Dedifferentiated amniotic fluid mesenchymal stem cell (primary cell): ENCODE measurements around the gene GHRHR.
A peak's percentile ranks its signal among the peaks of the same experiment; 100 is the strongest.

Source experiments
- DNase-seq: peaks from one replicate; pipeline ENCODE4 v3.0.0-alpha.2; 2016; ENCODE audit errors: extremely low spot score

The GHRHR gene

GRCh38 chr7:30928254-30928872 is 35.4 kb upstream of the GHRHR start:
- DNase-seq, result no peak

GRCh38 chr7:30929686-30930085 is 34.1 kb upstream of the GHRHR start:
- DNase-seq, result no peak

- DNase-seq, result no peak
These were observed 33.1 kb upstream of the GHRHR start for GRCh38 chr7:30930621-30931020.

GRCh38 chr7:30931161-30931928 is 32.4 kb upstream of the GHRHR start:
- no peak for DNase-seq

GRCh38 chr7:30931929-30932540 is 31.7 kb upstream of the GHRHR start:
- no peak for DNase-seq

- no peak for DNase-seq
These were observed 31.2 kb upstream of the GHRHR start for GRCh38 chr7:30932562-30932961.

- no peak for DNase-seq
These were observed 30.4 kb upstream of the GHRHR start for GRCh38 chr7:30933124-30933974.

- DNase-seq, result no peak
These were observed 29.5 kb upstream of the GHRHR start for GRCh38 chr7:30934225-30934624.

GRCh38 chr7:30934732-30935568 is 28.8 kb upstream of the GHRHR start:
- no peak for DNase-seq

GRCh38 chr7:30935569-30935877 is 28.2 kb upstream of the GHRHR start:
- DNase-seq, result no peak

GRCh38 chr7:30936650-30937245 is 27.0 kb upstream of the GHRHR start:
- no peak for DNase-seq

- DNase-seq, result no peak
These were observed 26.3 kb upstream of the GHRHR start for GRCh38 chr7:30937416-30937815.

- DNase-seq, result peak; percentile 30
These were observed 25.1 kb upstream of the GHRHR start for GRCh38 chr7:30938435-30939316.

- no peak for DNase-seq
These were observed 22.0 kb upstream of the GHRHR start for GRCh38 chr7:30941582-30942323.

GRCh38 chr7:30950197-30950596 is 13.6 kb upstream of the GHRHR start:
- no peak for DNase-seq

- no peak for DNase-seq
These were observed 8.8 kb upstream of the GHRHR start for GRCh38 chr7:30954914-30955313.

- DNase-seq, result no peak
These were observed 7.0 kb upstream of the GHRHR start for GRCh38 chr7:30956704-30957103.

- no peak for DNase-seq
These were observed 1.6 kb downstream of the GHRHR start for GRCh38 chr7:30965372-30965771.

GRCh38 chr7:30965883-30966282 is 2.1 kb downstream of the GHRHR start:
- DNase-seq, result no peak
